CD4-positive, alpha-beta T cell (primary cell): ENCODE measurements around the gene SLF2. TPM values are rescaled to one million over a fixed set of nuclear protein-coding genes. Genes with fewer than 3 reads are reported as not detected.

Experiments used
- ATAC-seq: fragments of 200-7000 bp; cut with Tn5 transposase; one replicate; pipeline ENCODE4 v1.10.0; 2022; ENCODE audit warnings: mild to moderate bottlenecking; ENCODE audit not compliant: poor library complexity
- CTCF ChIA-PET: fragments of 350-600 bp; sonication (Branson Sonifier 250); formaldehyde crosslinking; loops from one replicate; lab custom pipeline; 2021; ENCODE audit warnings: antibody characterized with exemption, inconsistent platforms; lab: Charles Lee
- POLR2A ChIA-PET: fragments of 350-600 bp; sonication (Branson Sonifier 250); formaldehyde crosslinking; loops from one replicate; lab custom pipeline; 2021; ENCODE audit warnings: antibody characterized with exemption, inconsistent platforms; lab: Charles Lee
- DNase-seq, 14 experiments: peaks; one replicate each; pipeline ENCODE4 v3.0.0-alpha.2; 2013 to 2020; ENCODE audit warnings: mixed read lengths in 2 of 14
- H3K27ac ChIP-seq, 2 donors: one replicate each; pipeline versions ENCODE4 v1.5.1 to v1.7.0; 2013; ENCODE audit warnings: low read length in 2 of 2, low read depth in 1 of 2, mild to moderate bottlenecking in 1 of 2
- H3K27me3 ChIP-seq, 2 experiments: 1 replicate in 1 of 2; 2 replicates in 1 of 2; pipeline versions ENCODE4 v1.6.1 to v1.7.0; 2013; ENCODE audit warnings: low read length in 2 of 2, control low read depth in 1 of 2, mild to moderate bottlenecking in 1 of 2, moderate library complexity in 1 of 2; ENCODE audit not compliant: insufficient read depth in 2 of 2, control insufficient read depth in 1 of 2
- H3K36me3 ChIP-seq: one replicate; pipeline ENCODE4 v1.6.1; 2013; ENCODE audit warnings: low read length, control low read depth; ENCODE audit not compliant: insufficient read depth
- H3K4me1 ChIP-seq: one replicate; pipeline ENCODE4 v1.6.1; 2013; ENCODE audit warnings: low read length, control low read depth; ENCODE audit not compliant: insufficient read depth
- H3K4me3 ChIP-seq: one replicate; pipeline ENCODE4 v1.5.1; 2013; ENCODE audit warnings: mild to moderate bottlenecking, low read length, moderate library complexity
- H3K9me3 ChIP-seq, 2 experiments: 1 replicate in 1 of 2; 2 replicates in 1 of 2; pipeline versions ENCODE4 v1.6.1 to v1.7.0; 2013; ENCODE audit warnings: low read length in 2 of 2, mild to moderate bottlenecking in 2 of 2, control low read depth in 1 of 2, moderate library complexity in 1 of 2; ENCODE audit not compliant: control insufficient read depth in 1 of 2, insufficient read depth in 1 of 2
- H3K27ac Mint-ChIP-seq: one replicate; pipeline ENCODE4 v1.8.0; 2020; ENCODE audit warnings: mixed read lengths
- H3K27me3 Mint-ChIP-seq: one replicate; pipeline ENCODE4 v1.8.0; 2021; ENCODE audit warnings: mixed read lengths
- H3K36me3 Mint-ChIP-seq: one replicate; pipeline ENCODE4 v1.8.0; 2021; ENCODE audit warnings: low read depth, mixed read lengths
- H3K4me1 Mint-ChIP-seq: one replicate; pipeline ENCODE4 v1.8.0; 2021; ENCODE audit warnings: low read depth, mixed read lengths
- H3K4me3 Mint-ChIP-seq: one replicate; pipeline ENCODE4 v1.8.0; 2020; ENCODE audit warnings: mild to moderate bottlenecking, mixed read lengths
- H3K9me3 Mint-ChIP-seq: one replicate; pipeline ENCODE4 v1.8.0; 2020; ENCODE audit warnings: mixed read lengths
- intact Hi-C, 2 experiments: fragments of 100-400 bp; cut with DNase I in 1 of 2; cut with micrococcal nuclease in 1 of 2; formaldehyde crosslinking; loops; one replicate each; pipeline versions ENCODE4 v1.15.1 to v1.9.0; 2023 to 2025; cut with DNase I, micrococcal nuclease
- total RNA-seq, 174 experiments: library from RNA in 2 of 174; stranded (reverse) in 2 of 174; gene quantifications; one replicate each; pipeline ENCODE4 v1.2.3 and lab custom pipeline; 2021 to 2026
- TF ChIP-seq, protein P1 (sequence below): fragments of 200-600 bp; IDR thresholded peaks from one replicate; pipeline ENCODE4 v1.8.0; 2022; ENCODE audit warnings: antibody characterized with exemption, mild to moderate bottlenecking

The SLF2 gene
- total RNA-seq, 2 experiments from 2014 or later: 11.1 TPM

DNA sequence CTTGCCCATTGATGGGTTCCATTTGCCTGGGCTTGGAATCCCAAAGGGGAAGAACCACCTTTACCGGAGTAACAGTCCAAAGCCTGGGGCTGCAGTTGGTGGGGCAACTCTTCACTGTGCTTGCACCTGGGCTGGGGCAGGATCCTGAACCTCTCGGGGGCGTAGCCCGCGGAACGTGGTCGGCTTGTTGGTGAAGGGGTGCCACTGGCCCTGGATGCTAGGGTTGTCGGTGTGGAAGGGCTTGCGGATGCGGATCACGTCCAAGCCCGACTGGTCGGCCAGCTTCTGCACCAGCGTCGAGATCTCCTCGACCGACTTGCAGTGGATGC, 73.8 kb downstream of the SLF2 start:
- ATAC-seq (no peak), DNase-seq (no peak)
- intact Hi-C loops: loop anchor here in 1 of 2 experiments (2.0 to 5.0 kb wide), 2 partner anchors 74 to 449 kb away; partner anchors contain the start of genes HIF1AN and SLF2
- Histone ChIP-seq H3K27ac (peak overlapping the region in 1 of 2 donors; percentile 67), H3K36me3 (peaks cover 49% of the 10 kb centered on the region), H3K9me3 (no peaks in the 10 kb centered on the region), H3K27me3 (no peaks in the 10 kb centered on the region), H3K4me1 (peaks cover 41% of the 10 kb centered on the region), H3K4me3 (peak overlapping the region; percentile 96)
- Mint-ChIP-seq H3K4me1 (peaks cover 26% of the 10 kb centered on the region), H3K36me3 (peaks cover 68% of the 10 kb centered on the region), H3K9me3 (no peaks in the 10 kb centered on the region), H3K4me3 (peak overlapping the region; percentile 97), H3K27me3 (no peaks in the 10 kb centered on the region), H3K27ac (peak overlapping the region; percentile 86)
- TF ChIP-seq, protein P1, sequence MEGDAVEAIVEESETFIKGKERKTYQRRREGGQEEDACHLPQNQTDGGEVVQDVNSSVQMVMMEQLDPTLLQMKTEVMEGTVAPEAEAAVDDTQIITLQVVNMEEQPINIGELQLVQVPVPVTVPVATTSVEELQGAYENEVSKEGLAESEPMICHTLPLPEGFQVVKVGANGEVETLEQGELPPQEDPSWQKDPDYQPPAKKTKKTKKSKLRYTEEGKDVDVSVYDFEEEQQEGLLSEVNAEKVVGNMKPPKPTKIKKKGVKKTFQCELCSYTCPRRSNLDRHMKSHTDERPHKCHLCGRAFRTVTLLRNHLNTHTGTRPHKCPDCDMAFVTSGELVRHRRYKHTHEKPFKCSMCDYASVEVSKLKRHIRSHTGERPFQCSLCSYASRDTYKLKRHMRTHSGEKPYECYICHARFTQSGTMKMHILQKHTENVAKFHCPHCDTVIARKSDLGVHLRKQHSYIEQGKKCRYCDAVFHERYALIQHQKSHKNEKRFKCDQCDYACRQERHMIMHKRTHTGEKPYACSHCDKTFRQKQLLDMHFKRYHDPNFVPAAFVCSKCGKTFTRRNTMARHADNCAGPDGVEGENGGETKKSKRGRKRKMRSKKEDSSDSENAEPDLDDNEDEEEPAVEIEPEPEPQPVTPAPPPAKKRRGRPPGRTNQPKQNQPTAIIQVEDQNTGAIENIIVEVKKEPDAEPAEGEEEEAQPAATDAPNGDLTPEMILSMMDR: no peak
- ChIA-PET CTCF (interaction anchor here (0.9 to 1.2 kb wide), 3 partner anchors 13 to 63 kb away, joined by 3 to 4 read pairs (median 3); partner anchors contain the start of gene LZTS2), POLR2A (interaction anchor here (1.0 to 4.7 kb wide), 3 partner anchors 11 to 46 kb away, joined by 3 to 34 read pairs (median 3); partner anchors contain the start of gene LZTS2)

DNA sequence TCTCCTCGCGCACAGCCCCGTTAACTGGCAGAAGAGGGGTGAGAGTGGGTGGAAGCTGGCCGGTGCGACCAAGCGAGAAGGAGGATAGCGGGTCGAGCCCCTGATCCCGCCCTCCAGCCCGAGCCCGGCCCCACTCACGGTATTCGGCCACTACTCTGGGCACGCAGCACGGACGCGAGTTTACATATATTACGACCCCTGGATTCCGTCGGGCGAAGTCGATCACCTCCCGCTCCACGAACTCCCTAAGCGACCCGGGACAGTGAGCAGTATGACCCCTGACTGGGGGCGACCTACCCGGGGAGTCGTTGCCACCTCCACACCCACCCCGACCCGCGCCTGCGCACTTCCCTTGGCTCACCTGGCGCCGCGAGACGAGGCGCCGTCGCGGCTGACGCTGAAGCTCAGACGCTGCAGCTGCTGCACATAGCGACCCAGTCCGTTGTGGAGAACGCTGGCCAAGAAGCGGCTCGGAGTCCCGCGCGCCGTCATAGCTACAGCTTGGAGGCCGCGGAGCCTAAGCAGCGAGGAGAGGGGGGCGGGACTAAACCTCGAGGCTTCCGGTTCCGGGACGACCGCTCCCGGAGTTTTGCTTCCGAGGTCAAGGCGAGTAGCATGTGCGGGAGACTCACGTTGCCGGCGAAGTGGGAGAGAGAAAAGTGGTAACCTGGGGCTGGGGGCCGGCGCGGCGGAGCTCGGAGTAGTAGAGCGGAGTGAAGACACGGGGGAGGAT, 74.4 kb downstream of the SLF2 start, which contains the start of the genes MRPL43 and TWNK:
Gene MRPL43 (minus strand): TSS at position 546 of the 733 bp plus-strand sequence. CDS start 54 bp downstream, at position 492.
Gene TWNK (plus strand): TSS at position 592 of the 733 bp plus-strand sequence. CDS start 668 bp downstream, outside the sequence.
- peaks cover 41% of the 10 kb centered on the region for H3K4me1 ChIP-seq
- H3K4me3 ChIP-seq: peak within 1 kb of the TSS; percentile 96
- POLR2A ChIA-PET: interaction anchor here (0.7 to 4.7 kb wide), 4 partner anchors 11 to 74 kb away, joined by 3 to 34 read pairs (median 4); partner anchors contain the start of genes LZTS2 and SLF2
- peaks cover 65% of the 10 kb centered on the region for H3K36me3 Mint-ChIP-seq
- ATAC-seq (peak; percentile 96), DNase-seq (peak; percentile 74 to 92 (median 81))
- CTCF ChIA-PET: interaction anchor here (0.9 to 1.2 kb wide), 2 partner anchors 12 to 63 kb away, joined by 3 to 4 read pairs; partner anchors contain the start of gene LZTS2
- intact Hi-C loops: loop anchor here in 1 of 2 experiments (2.0 to 5.0 kb wide), 2 partner anchors 74 to 450 kb away; partner anchors contain the start of genes HIF1AN and SLF2
- H3K36me3 ChIP-seq: peaks cover 46% of the 10 kb centered on the region
- TF ChIP-seq, protein P1: no peak
- no peaks in the 10 kb centered on the region for H3K27me3 ChIP-seq
- no peaks in the 10 kb centered on the region for H3K9me3 ChIP-seq
- peak within 1 kb of the TSS; percentile 97 for H3K4me3 Mint-ChIP-seq
- peaks cover 26% of the 10 kb centered on the region for H3K4me1 Mint-ChIP-seq
- H3K9me3 Mint-ChIP-seq: no peaks in the 10 kb centered on the region
- H3K27ac ChIP-seq: peak within 1 kb of the TSS; percentile 52 to 67
- no peaks in the 10 kb centered on the region for H3K27me3 Mint-ChIP-seq
- H3K27ac Mint-ChIP-seq: peak within 1 kb of the TSS; percentile 86

DNA sequence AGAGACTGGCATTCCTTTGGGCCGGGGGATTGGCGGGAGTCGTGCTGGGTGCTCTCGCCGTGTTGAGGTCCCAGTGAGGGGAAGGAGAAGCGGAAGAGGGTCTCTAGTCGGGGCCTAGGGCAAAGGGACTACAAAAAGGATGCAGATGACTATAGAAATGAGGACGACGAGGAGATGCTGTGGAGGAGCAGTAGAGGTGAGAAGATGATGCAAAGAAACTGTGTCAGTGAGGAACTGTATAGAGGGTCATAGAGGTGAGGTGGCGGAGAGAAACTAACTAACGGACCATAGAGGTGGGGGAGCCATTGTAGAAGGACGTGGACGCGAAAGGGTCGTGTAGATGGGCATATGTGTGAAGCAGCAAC, 74.9 kb downstream of the SLF2 start:
- peak overlapping the region; percentile 96 for H3K4me3 ChIP-seq
- Mint-ChIP-seq H3K4me3 (peak overlapping the region; percentile 97), H3K27me3 (no peaks in the 10 kb centered on the region), H3K9me3 (no peaks in the 10 kb centered on the region), H3K4me1 (peaks cover 26% of the 10 kb centered on the region), H3K36me3 (peaks cover 63% of the 10 kb centered on the region), H3K27ac (peak overlapping the region; percentile 86)
- peaks cover 41% of the 10 kb centered on the region for H3K4me1 ChIP-seq
- peaks cover 48% of the 10 kb centered on the region for H3K36me3 ChIP-seq
- intact Hi-C loops: loop anchor here in 1 of 2 experiments (2.0 to 5.0 kb wide), 2 partner anchors 75 to 450 kb away; partner anchors contain the start of genes HIF1AN and SLF2
- ChIA-PET POLR2A (interaction anchor here (0.7 to 4.7 kb wide), 3 partner anchors 10 to 75 kb away, joined by 3 to 34 read pairs (median 4); partner anchors contain the start of genes LZTS2 and SLF2), CTCF (interaction anchor here (1.2 to 1.6 kb wide), 2 partner anchors 10 to 12 kb away, joined by 3 to 7 read pairs; partner anchors contain the start of gene LZTS2)
- DNase-seq (no peak), ATAC-seq (no peak)
- no peaks in the 10 kb centered on the region for H3K9me3 ChIP-seq
- peak overlapping the region in 1 of 2 donors; percentile 52 for H3K27ac ChIP-seq
- H3K27me3 ChIP-seq: no peaks in the 10 kb centered on the region
- TF ChIP-seq, protein P1: no peak
